ENCODE measurements around the gene SDR42E2. TPM values are rescaled to one million over a fixed set of nuclear protein-coding genes. Genes with fewer than 3 reads are reported as not detected.

The SDR42E2 gene
- total RNA-seq, 2 experiments from 2014 or later: not detected

DNA sequence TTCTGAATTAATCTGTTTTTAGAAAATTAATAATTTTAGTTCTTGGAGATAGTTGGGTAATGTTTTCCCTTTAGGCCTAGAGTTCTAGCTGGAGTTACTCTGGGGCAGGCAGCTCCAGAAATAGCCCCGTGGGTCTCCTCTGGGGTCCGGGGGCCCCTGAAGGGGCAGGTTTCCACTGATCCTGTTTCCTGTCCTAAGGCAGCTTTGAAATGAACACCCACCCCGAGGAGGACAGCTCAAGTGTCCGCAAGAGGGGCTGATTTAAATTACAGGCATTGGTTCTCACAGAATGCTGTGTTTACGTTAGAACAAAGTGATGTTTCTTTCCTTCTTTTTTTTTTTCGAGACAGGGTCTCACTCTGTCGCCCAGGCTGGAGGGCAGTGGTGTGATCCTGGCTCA is 67.6 kb downstream of the SDR42E2 start:
- Mint-ChIP-seq H3K4me3 (no peak overlapping the region), H3K4me1 (peaks cover 6% of the 10 kb centered on the region), H3K27me3 (no peaks in the 10 kb centered on the region), H3K36me3 (peaks cover 14% of the 10 kb centered on the region), H3K27ac (no peak overlapping the region), H3K9me3 (no peaks in the 10 kb centered on the region)
- DNase-seq: no peak

DNA sequence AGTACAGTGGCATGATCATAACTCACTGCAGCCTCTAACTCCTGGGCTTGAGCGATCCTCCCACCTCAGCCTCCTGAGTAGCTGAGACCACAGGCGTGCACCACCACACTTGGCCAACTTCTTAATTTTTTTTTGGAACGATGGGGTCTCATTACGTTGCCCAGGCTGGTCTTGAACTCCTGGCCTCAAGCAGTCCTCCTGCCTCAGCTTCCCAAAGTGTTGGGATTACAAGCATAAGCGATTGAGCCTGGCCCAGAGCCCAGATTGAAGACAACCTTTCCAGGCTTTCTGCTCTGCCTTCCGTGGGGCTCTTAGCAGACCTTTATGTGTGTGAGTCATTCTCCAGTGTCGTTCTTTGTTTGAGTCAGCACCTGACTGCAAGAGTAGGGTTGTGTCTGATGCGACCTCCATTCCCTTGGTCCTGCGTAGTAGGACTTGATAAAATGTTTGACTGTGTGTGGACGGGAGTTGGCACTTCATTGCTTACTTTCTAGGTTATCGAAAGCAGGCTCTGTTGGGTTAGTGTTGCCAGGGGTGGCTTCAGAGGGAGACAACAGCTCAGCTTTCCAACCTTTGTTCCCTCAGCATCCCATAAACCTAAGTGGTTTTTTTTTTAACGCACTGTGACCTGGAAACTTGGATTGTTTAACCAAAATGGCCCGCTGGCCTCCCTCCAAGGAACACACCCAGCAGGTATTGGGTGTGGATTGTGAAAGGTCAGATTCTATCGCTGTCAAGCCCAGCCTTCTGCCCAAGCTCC is 70.2 kb downstream of the SDR42E2 start:
- Mint-ChIP-seq H3K4me3 (no peak overlapping the region), H3K4me1 (peaks cover 5% of the 10 kb centered on the region), H3K27me3 (no peaks in the 10 kb centered on the region), H3K36me3 (peaks cover 16% of the 10 kb centered on the region), H3K9me3 (no peaks in the 10 kb centered on the region), H3K27ac (no peak overlapping the region)
- peak; percentile 33 for DNase-seq

DNA sequence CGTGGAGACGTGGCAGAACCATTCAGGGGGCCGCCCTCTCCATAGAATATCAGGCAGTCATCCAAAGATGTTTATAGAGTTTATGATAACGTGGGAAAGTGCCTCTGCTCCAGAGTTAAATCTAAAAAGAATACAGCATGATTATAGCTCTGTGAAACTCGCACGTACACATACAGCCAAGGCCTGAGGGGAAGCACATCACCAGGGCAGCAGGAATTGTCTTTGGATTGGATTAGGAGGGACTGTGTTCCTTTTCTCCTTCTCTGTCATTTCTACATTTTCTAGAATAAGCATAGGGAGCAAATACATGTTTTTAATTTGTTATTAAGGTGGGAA is 70.7 kb downstream of the SDR42E2 start:
- Mint-ChIP-seq H3K9me3 (no peaks in the 10 kb centered on the region), H3K27ac (no peak overlapping the region), H3K36me3 (peaks cover 18% of the 10 kb centered on the region), H3K27me3 (no peaks in the 10 kb centered on the region), H3K4me1 (peaks cover 5% of the 10 kb centered on the region), H3K4me3 (no peak overlapping the region)
- no peak for DNase-seq

DNA sequence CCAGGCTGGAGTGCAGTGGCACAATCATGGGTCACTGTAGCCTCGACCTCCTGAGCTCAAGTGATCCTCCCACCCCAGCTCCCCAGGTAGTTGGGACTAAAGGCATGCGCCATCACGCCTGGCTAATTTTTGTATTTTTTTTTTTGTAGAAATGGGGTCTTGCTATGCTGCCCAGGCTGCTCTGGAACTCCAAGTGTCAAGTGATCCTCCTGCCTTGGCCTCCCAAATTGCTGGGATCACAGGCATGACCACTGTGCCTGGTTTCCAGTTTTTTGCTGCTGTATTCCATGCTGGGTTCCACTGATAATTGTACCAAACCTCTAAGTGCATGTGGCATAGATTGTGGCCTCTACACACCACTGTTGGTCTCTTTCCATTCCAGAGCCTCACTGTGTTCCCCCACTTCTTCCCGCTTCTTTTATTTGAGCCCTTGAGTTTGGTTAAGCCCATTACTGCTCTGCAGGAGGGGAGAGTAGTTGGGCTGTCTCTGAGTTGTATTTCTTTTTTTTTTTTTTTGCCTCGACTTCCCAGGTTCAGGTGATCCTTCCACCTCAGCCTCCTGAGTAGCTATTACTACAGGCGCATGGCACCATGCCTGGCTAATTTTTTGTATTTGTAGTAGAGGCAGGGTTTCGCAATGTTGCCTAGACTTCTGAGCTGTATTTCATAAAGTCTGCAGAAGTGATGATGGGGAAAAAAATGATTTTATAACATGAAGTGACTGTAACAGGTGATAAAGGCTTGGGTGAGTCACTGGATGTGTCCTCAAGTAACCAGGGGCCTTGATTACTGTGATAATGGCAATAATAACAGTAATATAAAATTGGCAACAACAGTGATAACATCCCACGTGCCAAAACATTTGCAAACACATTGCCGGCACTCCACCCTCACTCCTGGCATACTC is 73.8 kb downstream of the SDR42E2 start:
- peaks cover 28% of the 10 kb centered on the region for H3K36me3 Mint-ChIP-seq
- no peak overlapping the region for H3K4me3 Mint-ChIP-seq
- DNase-seq: no peak
- peaks cover 24% of the 10 kb centered on the region for H3K4me1 Mint-ChIP-seq
- H3K9me3 Mint-ChIP-seq: peaks cover 3% of the 10 kb centered on the region
- no peaks in the 10 kb centered on the region for H3K27me3 Mint-ChIP-seq
- no peak overlapping the region for H3K27ac Mint-ChIP-seq

DNA sequence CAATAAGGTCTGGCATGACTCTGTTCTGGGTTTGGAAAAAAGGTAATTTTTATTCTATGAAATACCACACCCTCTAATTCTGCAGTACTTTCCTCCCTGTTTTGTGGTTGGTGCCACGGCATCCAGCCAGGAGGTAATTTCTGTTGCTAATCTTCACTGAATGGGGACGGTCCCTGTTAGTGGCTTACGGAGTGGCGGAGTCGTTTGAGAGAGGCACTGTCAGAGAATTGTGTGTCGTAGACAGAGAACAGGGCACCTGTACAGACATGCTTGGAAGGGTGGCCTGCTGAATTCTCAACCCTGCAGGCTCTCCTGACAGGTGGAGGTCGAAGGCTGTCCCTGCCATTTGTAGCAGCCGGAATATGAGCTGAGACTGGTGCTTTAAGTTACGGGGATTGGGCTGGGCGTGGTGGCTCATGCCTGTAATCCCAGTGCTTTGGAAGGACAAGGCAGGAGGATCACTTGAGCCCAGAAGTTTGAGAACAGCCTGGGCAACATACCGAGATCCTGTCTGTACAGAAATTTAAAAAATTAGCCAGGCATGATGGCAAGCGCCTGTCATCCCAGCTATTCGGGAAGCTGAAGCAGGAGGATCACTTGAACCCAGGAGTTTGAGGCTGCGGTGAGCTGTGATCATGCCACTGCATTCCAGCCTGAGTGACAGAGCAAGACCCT is 77.0 kb downstream of the SDR42E2 start:
- H3K4me3 Mint-ChIP-seq: no peak overlapping the region

DNA sequence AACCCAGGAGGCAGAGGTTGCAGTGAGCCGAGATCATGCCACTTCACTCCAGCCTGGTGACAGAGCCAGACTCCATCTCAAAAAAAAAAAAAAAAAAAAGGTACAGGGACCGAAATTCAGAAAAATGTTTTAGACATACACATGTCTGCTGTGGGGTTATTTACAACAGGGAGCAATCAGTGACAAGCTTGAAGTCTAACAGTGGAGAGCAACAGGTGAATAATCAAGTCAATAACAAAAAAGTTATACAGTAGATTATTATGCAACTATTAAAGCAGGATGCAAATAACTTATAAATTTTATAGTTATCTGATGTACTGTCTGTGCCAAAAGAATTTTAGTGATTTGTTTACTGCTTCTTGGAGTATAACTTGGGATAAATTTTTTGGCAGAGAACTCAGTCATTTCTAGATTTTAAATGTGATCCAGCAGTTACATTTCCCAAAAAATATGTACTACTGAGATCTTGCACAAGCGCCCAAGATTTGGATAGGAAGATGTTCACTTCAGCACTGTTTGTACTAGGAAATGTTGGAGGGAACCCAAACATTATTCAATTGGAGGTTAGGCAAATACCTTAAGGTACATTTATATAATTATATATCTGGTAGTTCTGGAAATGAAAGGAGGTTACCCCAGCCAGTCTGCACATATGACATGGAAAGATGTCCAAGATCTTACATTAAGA is 77.9 kb downstream of the SDR42E2 start:
- no peaks in the 10 kb centered on the region for H3K27me3 Mint-ChIP-seq
- peak overlapping the region; percentile 38 for H3K27ac Mint-ChIP-seq
- peaks cover 23% of the 10 kb centered on the region for H3K4me1 Mint-ChIP-seq
- H3K9me3 Mint-ChIP-seq: peaks cover 3% of the 10 kb centered on the region
- no peak overlapping the region for H3K4me3 Mint-ChIP-seq
- peaks cover 21% of the 10 kb centered on the region for H3K36me3 Mint-ChIP-seq
- DNase-seq: no peak

More for the DNA sequence above, 77.0 kb downstream of the SDR42E2 start:
- Mint-ChIP-seq H3K9me3 (peaks cover 3% of the 10 kb centered on the region), H3K36me3 (peaks cover 21% of the 10 kb centered on the region), H3K4me1 (peaks cover 23% of the 10 kb centered on the region), H3K27me3 (no peaks in the 10 kb centered on the region), H3K27ac (no peak overlapping the region)
- DNase-seq: no peak

Other genes starting within 250 kb of the SDR42E2 start
- 100 to 1,000 TPM; 291 to 306 TPM for gene UQCRC2, start 209.1 kb upstream of the SDR42E2 start, total RNA-seq
- gene PDZD9, start 161.4 kb upstream of the SDR42E2 start, total RNA-seq: not detected
- gene MOSMO, start 154.4 kb upstream of the SDR42E2 start, total RNA-seq: 1 to 10 TPM; 5.6 TPM
- under 1 TPM in 1 of 2 experiments, not detected in 1; 0.22 TPM for gene VWA3A, start 70.0 kb upstream of the SDR42E2 start, total RNA-seq
- 10 to 100 TPM; 28.9 to 32.5 TPM for gene EEF2K, start 43.8 kb downstream of the SDR42E2 start, total RNA-seq
- gene POLR3E, start 134.9 kb downstream of the SDR42E2 start, total RNA-seq: 10 to 100 TPM; 94.3 to 95.8 TPM
- gene CDR2, start 212.1 kb downstream of the SDR42E2 start, total RNA-seq: 10 to 100 TPM; 31.6 to 34.7 TPM